Measurements from ENCODE around the gene DZIP3.

The DZIP3 gene

GRCh38 chr3:108555966-108556581 lies 33.4 kb upstream of the DZIP3 start:
- Histone ChIP-seq H3K9me3 (ENCODE audit: control insufficient read depth, low read length) (no peaks in the 10 kb centered on the region), H3K27ac (ENCODE audit: low read depth, low read length, severe bottlenecking) (no peak overlapping the region), H3K4me1 (ENCODE audit: control insufficient read depth, insufficient read depth, low read length, poor library complexity, severe bottlenecking) (no peaks in the 10 kb centered on the region), H3K36me3 (ENCODE audit: control insufficient read depth, insufficient read depth, low read length) (peaks cover 44% of the 10 kb centered on the region), H3K4me3 (ENCODE audit: extremely low read depth, insufficient read depth, low read length, poor library complexity, severe bottlenecking) (no peak overlapping the region)
- 80% methylated on average over 1 of the region's 2 CpGs; no CpG with 5 or more reads in 1 of the 2 experiments for WGBS, 2 experiments (ENCODE audit: insufficient coverage in 2 of 2)

- Histone ChIP-seq H3K4me3 (ENCODE audit: extremely low read depth, insufficient read depth, low read length, poor library complexity, severe bottlenecking) (no peak overlapping the region), H3K27ac (ENCODE audit: low read depth, low read length, severe bottlenecking) (no peak overlapping the region), H3K36me3 (ENCODE audit: control insufficient read depth, insufficient read depth, low read length) (peaks cover 46% of the 10 kb centered on the region), H3K4me1 (ENCODE audit: control insufficient read depth, insufficient read depth, low read length, poor library complexity, severe bottlenecking) (no peaks in the 10 kb centered on the region), H3K9me3 (ENCODE audit: control insufficient read depth, low read length) (no peaks in the 10 kb centered on the region)
- no CpG with 5 or more reads among the region's 2 CpGs for WGBS, 2 experiments (ENCODE audit: insufficient coverage in 2 of 2)
Observed at GRCh38 chr3:108562565-108562964, 27.0 kb upstream of the DZIP3 start.

- Histone ChIP-seq H3K4me3 (ENCODE audit: extremely low read depth, insufficient read depth, low read length, poor library complexity, severe bottlenecking) (no peak overlapping the region), H3K4me1 (ENCODE audit: control insufficient read depth, insufficient read depth, low read length, poor library complexity, severe bottlenecking) (no peaks in the 10 kb centered on the region), H3K9me3 (ENCODE audit: control insufficient read depth, low read length) (no peaks in the 10 kb centered on the region), H3K36me3 (ENCODE audit: control insufficient read depth, insufficient read depth, low read length) (peaks cover 37% of the 10 kb centered on the region), H3K27ac (ENCODE audit: low read depth, low read length, severe bottlenecking) (no peak overlapping the region)
Observed at GRCh38 chr3:108564564-108564963, 25.0 kb upstream of the DZIP3 start.

GRCh38 chr3:108565506-108565905 lies 24.0 kb upstream of the DZIP3 start:
- Histone ChIP-seq H3K36me3 (ENCODE audit: control insufficient read depth, insufficient read depth, low read length) (peaks cover 30% of the 10 kb centered on the region), H3K9me3 (ENCODE audit: control insufficient read depth, low read length) (no peaks in the 10 kb centered on the region), H3K4me3 (ENCODE audit: extremely low read depth, insufficient read depth, low read length, poor library complexity, severe bottlenecking) (no peak overlapping the region), H3K27ac (ENCODE audit: low read depth, low read length, severe bottlenecking) (no peak overlapping the region), H3K4me1 (ENCODE audit: control insufficient read depth, insufficient read depth, low read length, poor library complexity, severe bottlenecking) (no peaks in the 10 kb centered on the region)
- no CpG with 5 or more reads among the region's 3 CpGs for WGBS, 2 experiments (ENCODE audit: insufficient coverage in 2 of 2)

GRCh38 chr3:108566599-108566998 lies 22.9 kb upstream of the DZIP3 start:
- Histone ChIP-seq H3K9me3 (ENCODE audit: control insufficient read depth, low read length) (no peaks in the 10 kb centered on the region), H3K4me1 (ENCODE audit: control insufficient read depth, insufficient read depth, low read length, poor library complexity, severe bottlenecking) (no peaks in the 10 kb centered on the region), H3K4me3 (ENCODE audit: extremely low read depth, insufficient read depth, low read length, poor library complexity, severe bottlenecking) (no peak overlapping the region), H3K36me3 (ENCODE audit: control insufficient read depth, insufficient read depth, low read length) (peaks cover 19% of the 10 kb centered on the region), H3K27ac (ENCODE audit: low read depth, low read length, severe bottlenecking) (no peak overlapping the region)
- 100% methylated on average over 1 of the region's 1 CpG; no CpG with 5 or more reads in 1 of the 2 experiments for WGBS, 2 experiments (ENCODE audit: insufficient coverage in 2 of 2)

- H3K4me3 ChIP-seq (ENCODE audit: extremely low read depth, insufficient read depth, low read length, poor library complexity, severe bottlenecking), result no peak overlapping the region
- WGBS, 2 experiments (ENCODE audit: insufficient coverage in 2 of 2), result 100% methylated on average over 2 of the region's 4 CpGs
- H3K9me3 ChIP-seq (ENCODE audit: control insufficient read depth, low read length), result no peaks in the 10 kb centered on the region
Observed at GRCh38 chr3:108569336-108569735, 20.2 kb upstream of the DZIP3 start.

GRCh38 chr3:108578064-108578463 lies 11.5 kb upstream of the DZIP3 start:
- peaks cover 48% of the 10 kb centered on the region for H3K36me3 ChIP-seq (ENCODE audit: control insufficient read depth, insufficient read depth, low read length)
- H3K4me3 ChIP-seq (ENCODE audit: extremely low read depth, insufficient read depth, low read length, poor library complexity, severe bottlenecking), result no peak overlapping the region
- no peaks in the 10 kb centered on the region for H3K9me3 ChIP-seq (ENCODE audit: control insufficient read depth, low read length)
- WGBS, 2 experiments (ENCODE audit: insufficient coverage in 2 of 2), result no CpG with 5 or more reads among the region's 2 CpGs
- H3K4me1 ChIP-seq (ENCODE audit: control insufficient read depth, insufficient read depth, low read length, poor library complexity, severe bottlenecking), result no peaks in the 10 kb centered on the region
- no peak overlapping the region for H3K27ac ChIP-seq (ENCODE audit: low read depth, low read length, severe bottlenecking)

More at GRCh38 chr3:108569336-108569735, 20.2 kb upstream of the DZIP3 start:
- Histone ChIP-seq H3K36me3 (ENCODE audit: control insufficient read depth, insufficient read depth, low read length) (peaks cover 13% of the 10 kb centered on the region), H3K27ac (ENCODE audit: low read depth, low read length, severe bottlenecking) (no peak overlapping the region), H3K4me1 (ENCODE audit: control insufficient read depth, insufficient read depth, low read length, poor library complexity, severe bottlenecking) (no peaks in the 10 kb centered on the region)

GRCh38 chr3:108588601-108589000 lies 921 bp upstream of the DZIP3 start:
- H3K9me3 ChIP-seq (ENCODE audit: control insufficient read depth, low read length), result no peaks in the 10 kb centered on the region
- peak overlapping the region; percentile 79 for H3K4me3 ChIP-seq (ENCODE audit: extremely low read depth, insufficient read depth, low read length, poor library complexity, severe bottlenecking)
- 0% methylated on average over 1 of the region's 8 CpGs; no CpG with 5 or more reads in 1 of the 2 experiments for WGBS, 2 experiments (ENCODE audit: insufficient coverage in 2 of 2)
- peaks cover 14% of the 10 kb centered on the region for H3K4me1 ChIP-seq (ENCODE audit: control insufficient read depth, insufficient read depth, low read length, poor library complexity, severe bottlenecking)
- peaks cover 15% of the 10 kb centered on the region for H3K36me3 ChIP-seq (ENCODE audit: control insufficient read depth, insufficient read depth, low read length)
- peak overlapping the region; percentile 98 for H3K27ac ChIP-seq (ENCODE audit: low read depth, low read length, severe bottlenecking)

GRCh38 chr3:108589998-108590323 lies 439 bp downstream of the DZIP3 start:
- H3K9me3 ChIP-seq (ENCODE audit: control insufficient read depth, low read length), result no peaks in the 10 kb centered on the region
- H3K4me1 ChIP-seq (ENCODE audit: control insufficient read depth, insufficient read depth, low read length, poor library complexity, severe bottlenecking), result peaks cover 14% of the 10 kb centered on the region
- H3K36me3 ChIP-seq (ENCODE audit: control insufficient read depth, insufficient read depth, low read length), result peaks cover 3% of the 10 kb centered on the region
- peak overlapping the region; percentile 79 for H3K4me3 ChIP-seq (ENCODE audit: extremely low read depth, insufficient read depth, low read length, poor library complexity, severe bottlenecking)
- H3K27ac ChIP-seq (ENCODE audit: low read depth, low read length, severe bottlenecking), result peak overlapping the region; percentile 98
- 0% methylated on average over 4 to 8 of the region's 11 CpGs for WGBS, 2 experiments (ENCODE audit: insufficient coverage in 2 of 2)

- no peaks in the 10 kb centered on the region for H3K36me3 ChIP-seq (ENCODE audit: control insufficient read depth, insufficient read depth, low read length)
- 57 to 66% methylated on average over 1 to 3 of the region's 4 CpGs for WGBS, 2 experiments (ENCODE audit: insufficient coverage in 2 of 2)
- peak overlapping the region; percentile 79 for H3K4me3 ChIP-seq (ENCODE audit: extremely low read depth, insufficient read depth, low read length, poor library complexity, severe bottlenecking)
- H3K4me1 ChIP-seq (ENCODE audit: control insufficient read depth, insufficient read depth, low read length, poor library complexity, severe bottlenecking), result peaks cover 14% of the 10 kb centered on the region
- no peaks in the 10 kb centered on the region for H3K9me3 ChIP-seq (ENCODE audit: control insufficient read depth, low read length)
- peak overlapping the region; percentile 98 for H3K27ac ChIP-seq (ENCODE audit: low read depth, low read length, severe bottlenecking)
Observed at GRCh38 chr3:108590460-108590859, 938 bp downstream of the DZIP3 start.

- Histone ChIP-seq H3K9me3 (ENCODE audit: control insufficient read depth, low read length) (no peaks in the 10 kb centered on the region), H3K4me3 (ENCODE audit: extremely low read depth, insufficient read depth, low read length, poor library complexity, severe bottlenecking) (no peak overlapping the region), H3K4me1 (ENCODE audit: control insufficient read depth, insufficient read depth, low read length, poor library complexity, severe bottlenecking) (peaks cover 4% of the 10 kb centered on the region), H3K36me3 (ENCODE audit: control insufficient read depth, insufficient read depth, low read length) (peaks cover 4% of the 10 kb centered on the region), H3K27ac (ENCODE audit: low read depth, low read length, severe bottlenecking) (no peak overlapping the region)
- no CpG with 5 or more reads among the region's 2 CpGs for WGBS, 2 experiments (ENCODE audit: insufficient coverage in 2 of 2)
Observed at GRCh38 chr3:108595321-108595720, 5.8 kb downstream of the DZIP3 start.
